CD4-positive, alpha-beta T cell treated with Interleukin-10 for 1 hour (primary cell): Measurements from ENCODE around the gene ESRRB.

Source experiments
- DNase-seq: peaks from one replicate; pipeline ENCODE4 v3.0.0-alpha.2; 2020

The ESRRB gene

DNA sequence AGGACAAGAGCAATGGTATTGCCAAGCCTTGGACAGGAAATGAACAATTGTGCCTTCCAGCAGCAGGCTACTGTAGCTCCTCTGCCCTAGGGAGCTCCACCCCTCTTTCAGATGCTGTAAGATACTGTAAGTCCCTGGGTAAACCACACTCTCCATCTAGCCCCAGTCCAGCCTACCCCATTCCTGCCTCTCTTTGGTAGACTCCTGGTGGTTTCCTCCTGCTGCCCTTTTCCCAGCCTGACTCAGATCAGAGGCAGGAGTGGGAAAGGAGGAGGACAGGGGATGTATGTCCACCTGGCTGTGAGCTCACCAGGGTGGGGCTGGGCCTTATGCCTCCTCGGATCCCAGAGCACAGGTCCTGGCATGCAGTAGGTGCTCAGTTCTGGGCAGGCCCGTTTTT is 174.6 kb downstream of the ESRRB start:
- DNase-seq, result no peak

DNA sequence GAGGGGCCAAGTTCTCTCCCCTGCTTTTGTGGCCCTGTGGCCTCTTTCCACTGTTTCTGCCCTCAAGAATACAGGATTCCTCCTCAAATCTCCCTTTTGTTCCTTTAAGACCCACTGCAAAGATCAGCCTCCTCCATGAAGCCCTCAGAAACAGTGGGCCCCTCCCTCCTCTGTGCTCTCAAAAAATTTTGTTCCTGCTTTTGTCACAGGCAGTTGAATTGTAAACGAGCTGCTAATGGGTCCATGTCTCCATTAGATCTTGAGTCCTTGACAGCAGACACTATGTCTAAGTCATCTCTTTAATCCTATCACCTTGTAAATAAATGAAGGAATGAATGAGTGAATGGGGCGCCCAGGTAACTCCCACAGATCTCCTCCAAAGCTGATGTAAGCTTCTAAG is 175.2 kb downstream of the ESRRB start:
- DNase-seq, result no peak
